HG03457 (cell line): ENCODE results near the gene FAM240B.

Experiments used
- ATAC-seq: cut with Tn5 transposase; IDR thresholded peaks from one replicate; pipeline ENCODE4 v1.9.1; 2021; ENCODE audit warnings: moderate number of reproducible peaks; ENCODE audit not compliant: unreplicated experiment

The FAM240B gene

GRCh38 chr9:38671372-38671731, 48.6 kb downstream of the FAM240B start:
- no peak for ATAC-seq

- no peak for ATAC-seq
Measured at GRCh38 chr9:38670542-38671371, 49.2 kb downstream of the FAM240B start.

- no peak for ATAC-seq
Measured at GRCh38 chr9:38668791-38669466, 51.0 kb downstream of the FAM240B start.

GRCh38 chr9:38662763-38663593, 57.0 kb downstream of the FAM240B start:
- no peak for ATAC-seq

- ATAC-seq, result no peak
Measured at GRCh38 chr9:38659538-38659937, 60.4 kb downstream of the FAM240B start.

GRCh38 chr9:38656896-38657295, 63.0 kb downstream of the FAM240B start:
- ATAC-seq, result no peak

- ATAC-seq, result no peak
Measured at GRCh38 chr9:38652486-38652885, 67.4 kb downstream of the FAM240B start.

- ATAC-seq, result no peak
Measured at GRCh38 chr9:38652044-38652443, 67.9 kb downstream of the FAM240B start.

GRCh38 chr9:38651400-38652042, 68.4 kb downstream of the FAM240B start:
- ATAC-seq, result no peak

- ATAC-seq, result no peak
Measured at GRCh38 chr9:38650564-38650963, 69.4 kb downstream of the FAM240B start.

- no peak for ATAC-seq
Measured at GRCh38 chr9:38649731-38650363, 70.1 kb downstream of the FAM240B start.

GRCh38 chr9:38644601-38645000, 75.3 kb downstream of the FAM240B start:
- ATAC-seq, result no peak
